SJSA1 (cell line): ENCODE data around the gene LMBRD2. TPM values are rescaled to one million over a fixed set of nuclear protein-coding genes. Genes with fewer than 3 reads are reported as not detected.

Source experiments
- DNase-seq, 2 experiments: peaks; one replicate each; pipeline ENCODE4 v3.0.0-alpha.2; 2015 to 2020; ENCODE audit warnings: low spot score in 2 of 2, low read depth in 1 of 2
- H3K27ac ChIP-seq: fragments of 250-450 bp; sonication (Bioruptor Pico); 2 replicates; pipeline ENCODE4 v1.5.1; 2020; ENCODE audit warnings: mild to moderate bottlenecking, moderate library complexity
- H3K27me3 ChIP-seq: fragments of 250-450 bp; sonication (Bioruptor Pico); replicated peaks from 2 replicates; pipeline ENCODE4 v1.5.1; 2020; ENCODE audit warnings: mild to moderate bottlenecking, moderate library complexity
- H3K36me3 ChIP-seq: fragments of 250-450 bp; sonication (Bioruptor Pico); 2 replicates; pipeline ENCODE4 v1.5.1; 2020; ENCODE audit warnings: mild to moderate bottlenecking
- H3K4me1 ChIP-seq: fragments of 250-450 bp; sonication (Bioruptor Pico); replicated peaks from 2 replicates; pipeline ENCODE4 v1.6.1; 2021; ENCODE audit warnings: mild to moderate bottlenecking
- H3K4me3 ChIP-seq: fragments of 250-450 bp; sonication (Bioruptor Pico); 2 replicates; pipeline ENCODE4 v1.5.1; 2020; ENCODE audit warnings: mild to moderate bottlenecking
- H3K9me3 ChIP-seq: fragments of 250-450 bp; sonication (Bioruptor Pico); replicated peaks from 2 replicates; pipeline ENCODE4 v1.5.1; 2020; ENCODE audit warnings: mild to moderate bottlenecking
- total RNA-seq: library from RNA; depleted of rRNA; stranded (reverse); fragments of >200 nt; shearing (Covaris generic); gene quantifications from 2 replicates; pipeline ENCODE4 v1.2.3, GENCODE V29; 2014

The LMBRD2 gene
- total RNA-seq, 1 experiment from 2014 or later = 21.1 TPM

GRCh38 chr5:36175043-36175442, 23.4 kb upstream of the LMBRD2 start:
- no peaks in the 10 kb centered on the region for H3K27me3 ChIP-seq
- no peak overlapping the region for H3K27ac ChIP-seq
- no peaks in the 10 kb centered on the region for H3K9me3 ChIP-seq
- H3K4me3 ChIP-seq = no peak overlapping the region
- no peak for DNase-seq
- H3K4me1 ChIP-seq = no peaks in the 10 kb centered on the region
- H3K36me3 ChIP-seq = peaks cover 89% of the 10 kb centered on the region

DNA sequence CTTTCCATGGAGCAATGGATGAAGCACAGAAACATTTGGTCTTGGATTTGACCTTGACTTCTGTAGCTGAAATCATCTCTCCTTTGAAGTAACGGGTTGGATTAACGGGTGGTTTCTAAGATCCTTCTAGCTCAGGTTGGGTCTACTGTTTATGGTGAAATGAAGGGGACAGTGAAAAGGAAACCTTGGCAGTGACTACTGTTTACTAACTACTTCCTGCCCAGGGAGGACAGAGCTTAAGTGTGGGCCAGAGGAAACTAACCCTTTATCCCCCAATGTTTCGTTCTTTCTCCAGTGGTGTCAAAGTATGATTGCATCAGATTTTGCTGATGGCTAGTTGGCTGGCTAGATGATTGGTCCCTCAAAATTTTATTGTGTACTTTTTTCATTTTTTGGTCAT, 22.4 kb upstream of the LMBRD2 start:
- Histone ChIP-seq H3K27me3 (no peaks in the 10 kb centered on the region), H3K27ac (no peak overlapping the region), H3K4me1 (no peaks in the 10 kb centered on the region), H3K9me3 (no peaks in the 10 kb centered on the region), H3K4me3 (no peak overlapping the region), H3K36me3 (peaks cover 95% of the 10 kb centered on the region)
- no peak for DNase-seq

- Histone ChIP-seq H3K27ac (no peak overlapping the region), H3K9me3 (no peaks in the 10 kb centered on the region), H3K4me3 (no peak overlapping the region), H3K36me3 (peaks cover 95% of the 10 kb centered on the region), H3K27me3 (no peaks in the 10 kb centered on the region), H3K4me1 (no peaks in the 10 kb centered on the region)
- DNase-seq = no peak
These were observed 21.7 kb upstream of the LMBRD2 start for GRCh38 chr5:36173426-36173825.

DNA sequence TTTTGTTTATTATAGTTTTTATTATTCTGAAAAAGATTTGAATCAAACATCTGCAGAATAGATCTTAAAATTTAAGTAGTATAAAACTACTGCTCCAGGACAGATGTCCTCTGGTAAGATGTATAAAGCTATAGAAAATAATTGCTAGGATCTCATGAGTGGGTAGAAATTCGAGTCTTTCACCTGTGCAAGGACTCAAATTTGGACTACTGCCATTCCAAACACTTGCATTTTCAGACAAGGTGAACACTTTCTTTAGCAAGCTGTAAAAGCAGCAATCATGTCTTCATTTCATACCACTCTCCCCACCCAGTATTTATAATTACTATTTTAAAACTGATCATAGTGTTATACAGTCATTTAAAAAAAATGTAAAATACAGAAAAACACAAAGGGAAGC, 20.9 kb upstream of the LMBRD2 start:
- Histone ChIP-seq H3K4me3 (no peak overlapping the region), H3K27ac (no peak overlapping the region), H3K27me3 (no peaks in the 10 kb centered on the region), H3K4me1 (no peaks in the 10 kb centered on the region), H3K9me3 (no peaks in the 10 kb centered on the region), H3K36me3 (peaks cover 95% of the 10 kb centered on the region)
- DNase-seq = no peak

DNA sequence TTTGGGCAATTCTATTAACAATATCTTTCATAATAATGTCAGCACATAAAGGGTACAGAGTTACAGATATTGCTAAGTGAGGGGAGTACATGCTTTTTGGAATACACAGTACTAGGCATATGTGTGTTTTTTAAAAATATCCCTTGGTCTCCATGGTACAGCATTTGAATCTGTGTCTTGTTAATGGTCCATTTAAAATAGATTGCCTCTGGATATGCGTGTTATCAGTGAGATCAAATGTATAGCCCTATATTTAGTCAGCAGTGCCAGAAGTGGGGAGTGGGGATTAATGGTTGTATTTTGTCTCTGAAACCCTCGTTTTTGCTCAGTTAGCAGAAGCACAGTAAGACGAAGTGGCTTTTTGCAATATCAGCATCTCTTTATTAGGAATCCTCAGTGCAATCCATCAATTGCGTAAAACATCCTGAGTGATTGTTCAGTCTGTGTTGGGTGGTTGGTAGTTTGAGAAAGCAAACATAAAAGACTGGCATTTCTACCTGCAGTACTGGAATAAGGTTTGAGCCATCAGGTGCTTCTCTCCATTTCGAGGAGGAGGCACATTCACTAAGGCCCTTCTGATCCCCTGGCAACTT, 19.2 kb upstream of the LMBRD2 start:
- Histone ChIP-seq H3K27ac (no peak overlapping the region), H3K4me3 (no peak overlapping the region), H3K9me3 (no peaks in the 10 kb centered on the region), H3K27me3 (no peaks in the 10 kb centered on the region), H3K36me3 (peaks cover 98% of the 10 kb centered on the region), H3K4me1 (no peaks in the 10 kb centered on the region)
- DNase-seq = no peak

DNA sequence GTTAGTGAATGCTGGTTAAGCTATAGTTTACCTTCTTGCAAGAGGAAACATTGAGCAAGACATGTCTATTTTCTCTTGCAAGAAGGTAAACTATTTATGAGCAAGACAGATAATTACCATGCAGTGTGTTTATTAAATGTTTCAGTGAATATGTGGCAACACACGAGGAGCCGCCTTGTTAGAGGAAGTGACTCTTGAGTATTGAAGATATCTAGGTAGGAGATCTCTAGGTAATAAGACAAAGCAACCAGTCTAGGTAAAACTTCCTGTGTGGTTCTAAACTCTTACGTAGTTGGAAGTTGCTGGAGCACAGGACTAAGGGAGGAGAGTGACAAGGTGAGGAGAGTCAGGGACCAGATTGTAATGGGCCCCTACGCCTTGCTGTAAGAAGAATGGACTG, 17.1 kb upstream of the LMBRD2 start:
- peaks cover 100% of the 10 kb centered on the region for H3K36me3 ChIP-seq

GRCh38 chr5:36164461-36164860, 12.8 kb upstream of the LMBRD2 start:
- H3K36me3 ChIP-seq = peaks cover 98% of the 10 kb centered on the region
- no peak overlapping the region for H3K4me3 ChIP-seq
- no peaks in the 10 kb centered on the region for H3K27me3 ChIP-seq
- H3K9me3 ChIP-seq = no peaks in the 10 kb centered on the region
- no peaks in the 10 kb centered on the region for H3K4me1 ChIP-seq
- no peak for DNase-seq
- no peak overlapping the region for H3K27ac ChIP-seq

More for the DNA sequence above, 17.1 kb upstream of the LMBRD2 start:
- no peaks in the 10 kb centered on the region for H3K4me1 ChIP-seq
- no peaks in the 10 kb centered on the region for H3K27me3 ChIP-seq
- DNase-seq = no peak
- H3K27ac ChIP-seq = no peak overlapping the region
- no peak overlapping the region for H3K4me3 ChIP-seq
- H3K9me3 ChIP-seq = no peaks in the 10 kb centered on the region

GRCh38 chr5:36162810-36163486, 11.3 kb upstream of the LMBRD2 start:
- no peak overlapping the region for H3K4me3 ChIP-seq
- peaks cover 98% of the 10 kb centered on the region for H3K36me3 ChIP-seq
- H3K4me1 ChIP-seq = no peaks in the 10 kb centered on the region; the same call in 1 of the 2 replicates
- no peak for DNase-seq
- no peaks in the 10 kb centered on the region for H3K9me3 ChIP-seq
- H3K27me3 ChIP-seq = no peaks in the 10 kb centered on the region
- no peak overlapping the region for H3K27ac ChIP-seq

DNA sequence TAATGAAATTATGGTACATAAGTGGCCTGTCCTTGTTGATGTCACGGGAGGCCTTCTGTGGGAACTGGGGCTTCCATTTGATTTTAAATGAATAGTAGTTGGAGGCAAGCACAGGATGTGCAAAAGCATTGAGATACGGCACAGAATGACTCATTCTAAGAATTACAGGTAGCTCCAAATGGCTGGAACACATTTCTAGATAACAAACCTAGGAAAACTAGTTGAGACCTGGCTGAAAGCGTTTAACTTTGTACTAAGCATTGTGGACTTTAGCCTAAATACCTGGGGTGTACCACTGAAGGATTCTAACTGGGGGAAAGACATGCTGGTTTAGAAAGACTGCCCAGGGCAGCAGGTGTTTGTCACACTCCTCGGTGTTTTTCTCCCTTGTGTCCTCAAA, 9.7 kb upstream of the LMBRD2 start:
- no peak for DNase-seq
- Histone ChIP-seq H3K4me1 (peaks cover 11% of the 10 kb centered on the region), H3K27me3 (no peaks in the 10 kb centered on the region), H3K27ac (no peak overlapping the region), H3K4me3 (no peak overlapping the region), H3K9me3 (no peaks in the 10 kb centered on the region), H3K36me3 (peaks cover 98% of the 10 kb centered on the region)

GRCh38 chr5:36160617-36161016, 8.9 kb upstream of the LMBRD2 start:
- Histone ChIP-seq H3K4me3 (no peak overlapping the region), H3K27ac (no peak overlapping the region), H3K27me3 (no peaks in the 10 kb centered on the region), H3K36me3 (peaks cover 98% of the 10 kb centered on the region), H3K9me3 (no peaks in the 10 kb centered on the region), H3K4me1 (peaks cover 19% of the 10 kb centered on the region)
- no peak for DNase-seq

DNA sequence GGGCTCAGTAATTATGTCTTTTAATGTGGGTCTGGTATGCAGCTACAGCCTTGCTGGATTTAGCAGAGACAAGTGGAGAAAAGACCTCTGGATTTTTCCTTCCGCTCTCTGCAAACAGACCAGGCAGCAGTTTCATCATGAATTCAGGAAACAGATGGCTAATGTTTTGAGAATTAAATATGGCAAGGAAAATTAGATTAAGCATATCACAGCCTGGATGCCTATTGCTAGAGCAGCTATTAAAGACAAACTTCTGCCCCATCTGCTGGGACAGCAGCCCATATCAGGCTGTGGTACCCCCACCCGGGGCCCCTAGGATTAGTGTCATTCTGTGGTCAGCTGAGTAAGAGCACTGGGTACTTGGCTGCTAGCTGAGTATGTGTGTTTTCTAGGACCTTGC, 6.5 kb upstream of the LMBRD2 start:
- H3K27me3 ChIP-seq = no peaks in the 10 kb centered on the region
- peaks cover 35% of the 10 kb centered on the region for H3K4me1 ChIP-seq
- H3K36me3 ChIP-seq = peaks cover 98% of the 10 kb centered on the region
- no peak for DNase-seq
- no peak overlapping the region for H3K4me3 ChIP-seq
- no peaks in the 10 kb centered on the region for H3K9me3 ChIP-seq
- H3K27ac ChIP-seq = no peak overlapping the region; the same call in 1 of the 2 replicates

GRCh38 chr5:36156619-36157018, 4.9 kb upstream of the LMBRD2 start:
- H3K36me3 ChIP-seq = peaks cover 93% of the 10 kb centered on the region
- no peaks in the 10 kb centered on the region for H3K9me3 ChIP-seq
- H3K4me3 ChIP-seq = no peak overlapping the region
- peaks cover 35% of the 10 kb centered on the region for H3K4me1 ChIP-seq
- peak in 1 of 2 experiments; percentile 67 for DNase-seq
- no peaks in the 10 kb centered on the region for H3K27me3 ChIP-seq
- H3K27ac ChIP-seq = peak overlapping the region; percentile 88

DNA sequence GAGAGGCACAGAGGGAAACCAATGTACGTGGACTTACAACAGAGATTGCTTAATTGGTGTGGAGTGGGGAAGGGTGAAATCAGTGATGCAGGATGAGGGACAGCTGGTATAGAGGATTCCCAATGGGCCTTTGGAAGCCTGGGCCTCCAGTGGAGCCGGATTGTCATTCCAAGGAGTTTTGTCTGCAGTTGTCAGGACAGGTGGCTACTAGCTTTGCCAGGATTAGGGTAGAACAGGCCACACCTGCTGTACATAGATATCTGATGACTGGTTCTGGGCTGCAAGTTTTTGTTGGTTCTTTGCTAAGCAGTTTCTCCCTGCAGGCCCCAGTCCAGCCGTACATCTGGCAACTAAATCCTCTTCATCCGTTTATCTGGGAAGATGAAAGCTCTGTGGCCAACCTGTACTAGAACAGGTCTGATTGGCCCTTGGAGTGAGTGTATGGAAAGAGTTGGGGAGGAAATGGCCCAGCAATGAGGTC, 4.5 kb upstream of the LMBRD2 start:
- no peaks in the 10 kb centered on the region for H3K9me3 ChIP-seq
- peaks cover 35% of the 10 kb centered on the region for H3K4me1 ChIP-seq
- no peaks in the 10 kb centered on the region for H3K27me3 ChIP-seq
- DNase-seq = no peak
- peaks cover 92% of the 10 kb centered on the region for H3K36me3 ChIP-seq
- H3K27ac ChIP-seq = peak overlapping the region; percentile 88
- no peak overlapping the region for H3K4me3 ChIP-seq

DNA sequence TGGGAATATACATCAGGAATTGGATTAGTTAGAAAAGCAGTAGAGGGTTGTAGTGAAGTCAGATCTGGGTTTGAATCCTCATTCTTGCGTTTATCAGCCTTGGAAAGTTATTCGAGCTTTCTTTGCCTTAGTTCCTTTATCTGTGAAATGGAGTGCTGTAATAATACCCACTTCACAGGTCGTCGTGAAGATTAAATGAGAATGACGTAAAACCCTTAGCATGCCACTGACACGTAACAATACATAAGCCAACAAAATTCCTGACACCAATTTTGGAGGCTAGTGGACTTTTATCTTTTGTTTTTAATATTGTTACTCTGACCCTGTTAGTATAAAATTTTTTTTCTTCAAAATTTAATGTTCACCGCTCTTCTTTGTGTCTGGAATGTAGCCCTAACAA, 3.6 kb upstream of the LMBRD2 start:
- H3K27me3 ChIP-seq = no peaks in the 10 kb centered on the region
- no peak for DNase-seq
- H3K4me3 ChIP-seq = no peak overlapping the region
- H3K36me3 ChIP-seq = peaks cover 86% of the 10 kb centered on the region
- no peak overlapping the region for H3K27ac ChIP-seq
- H3K4me1 ChIP-seq = peaks cover 39% of the 10 kb centered on the region
- no peaks in the 10 kb centered on the region for H3K9me3 ChIP-seq
